GOT3 (cell line): ENCODE results near the gene DDX49.
"Not testable (repeated sequence)": the region's sequence is repeated elsewhere in the genome, so short reads cannot be mapped to it uniquely, and the experiment has no call there.

Experiments
- DNase-seq: peaks from one replicate; lab custom pipeline; 2025; ENCODE audit warnings: mixed read lengths; lab: John Stamatoyannopoulos, UW

The DDX49 gene

DNA sequence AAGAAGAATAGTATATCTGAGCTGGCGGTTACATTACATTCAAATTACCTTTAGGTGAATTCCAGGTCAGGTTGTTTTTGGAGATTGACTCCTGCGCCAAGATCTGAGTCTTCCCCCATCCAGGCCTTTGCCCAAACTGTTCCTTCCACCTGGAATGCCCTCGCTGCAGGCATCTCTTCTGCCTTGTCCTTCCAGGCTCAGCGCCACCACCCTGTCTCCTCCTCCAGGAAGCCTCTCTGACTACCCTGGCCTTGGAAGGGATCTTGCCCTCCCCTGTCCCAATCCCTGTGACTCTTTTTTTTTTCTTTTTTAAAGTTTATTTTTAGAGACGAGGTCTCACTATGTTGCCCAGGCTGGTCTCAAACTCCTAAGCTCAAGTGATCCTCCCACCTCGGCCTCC lies 23.2 kb downstream of the DDX49 start:
- no peak for DNase-seq

DNA sequence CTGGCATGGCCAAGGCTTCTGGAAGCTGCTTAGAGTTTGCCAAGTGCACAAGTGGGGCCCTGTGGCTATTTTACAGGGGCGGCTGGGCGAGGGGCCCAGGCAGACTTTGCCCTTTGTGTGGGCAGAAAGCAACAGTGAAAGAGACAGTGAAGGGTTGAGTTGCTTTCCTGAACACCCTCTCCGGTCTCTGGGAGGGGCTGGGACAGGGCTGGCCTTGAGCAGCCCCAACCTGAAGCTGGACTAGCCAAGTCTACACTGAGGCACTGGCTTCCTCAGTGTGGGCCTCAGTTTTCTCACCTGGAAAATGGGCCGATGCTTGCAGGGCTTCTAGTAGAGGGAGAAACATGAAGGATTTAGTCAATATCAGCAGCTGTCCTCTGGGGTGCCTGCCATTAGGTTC lies 23.9 kb downstream of the DDX49 start:
- DNase-seq: no peak

DNA sequence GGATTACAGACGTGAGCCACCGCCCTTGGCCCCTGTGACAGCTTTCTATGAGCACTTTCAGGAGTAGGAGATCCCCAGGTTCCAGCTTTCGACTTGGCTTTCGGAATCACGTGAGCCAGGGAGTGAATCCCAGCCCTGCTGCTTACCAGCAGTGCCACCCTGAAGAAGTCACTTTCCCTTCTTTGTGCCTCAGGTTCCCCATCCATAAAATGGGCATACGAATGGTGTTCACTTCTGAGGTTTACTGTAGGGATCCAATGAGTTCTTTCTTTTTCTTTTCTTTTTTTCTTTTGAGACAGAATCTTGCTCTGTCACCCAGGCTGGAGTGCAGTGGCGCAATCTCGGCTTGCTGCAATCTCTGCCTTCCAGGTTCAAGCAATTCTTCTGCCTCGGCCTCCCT lies 25.8 kb downstream of the DDX49 start:
- no peak for DNase-seq

DNA sequence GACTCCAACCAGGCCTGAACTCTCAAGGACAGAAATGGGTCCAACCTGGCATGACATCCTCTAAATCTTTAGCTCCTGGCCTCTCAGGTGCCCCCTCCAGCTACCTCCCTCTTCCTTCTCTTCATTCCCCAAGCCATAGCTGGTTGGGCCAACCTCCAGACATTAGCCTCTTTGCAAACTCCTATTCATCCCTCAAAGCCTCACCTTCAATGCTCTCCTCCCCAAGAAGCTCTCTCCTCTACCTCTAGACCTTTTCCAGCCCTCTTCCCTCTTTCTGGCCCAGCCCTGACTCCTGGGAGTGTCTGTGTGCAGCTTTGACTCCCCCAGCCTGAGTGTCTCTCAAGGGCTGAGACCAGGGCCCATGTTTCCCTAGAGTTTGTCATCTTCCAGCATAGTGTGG lies 26.8 kb downstream of the DDX49 start:
- no peak for DNase-seq

DNA sequence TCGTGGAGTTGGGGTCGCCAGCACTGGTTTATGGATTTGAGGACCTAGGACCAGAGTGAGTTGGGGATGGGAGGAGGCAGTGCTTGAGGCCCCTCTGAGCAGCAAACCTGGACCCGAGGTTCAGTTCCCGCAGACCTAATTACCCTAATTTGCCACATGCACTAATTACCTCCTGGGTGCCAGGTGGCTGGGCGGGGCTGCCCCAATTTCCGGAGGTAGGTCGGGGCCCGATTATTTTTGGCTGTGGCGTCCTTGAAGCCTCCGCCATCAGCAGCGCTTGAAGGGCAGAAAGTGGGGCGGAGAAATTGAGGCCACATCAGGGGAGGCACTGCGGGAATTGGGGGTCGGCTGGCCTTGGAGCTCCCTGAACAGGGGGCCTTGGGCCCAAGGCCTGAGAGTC lies 27.4 kb downstream of the DDX49 start:
- no peak for DNase-seq

DNA sequence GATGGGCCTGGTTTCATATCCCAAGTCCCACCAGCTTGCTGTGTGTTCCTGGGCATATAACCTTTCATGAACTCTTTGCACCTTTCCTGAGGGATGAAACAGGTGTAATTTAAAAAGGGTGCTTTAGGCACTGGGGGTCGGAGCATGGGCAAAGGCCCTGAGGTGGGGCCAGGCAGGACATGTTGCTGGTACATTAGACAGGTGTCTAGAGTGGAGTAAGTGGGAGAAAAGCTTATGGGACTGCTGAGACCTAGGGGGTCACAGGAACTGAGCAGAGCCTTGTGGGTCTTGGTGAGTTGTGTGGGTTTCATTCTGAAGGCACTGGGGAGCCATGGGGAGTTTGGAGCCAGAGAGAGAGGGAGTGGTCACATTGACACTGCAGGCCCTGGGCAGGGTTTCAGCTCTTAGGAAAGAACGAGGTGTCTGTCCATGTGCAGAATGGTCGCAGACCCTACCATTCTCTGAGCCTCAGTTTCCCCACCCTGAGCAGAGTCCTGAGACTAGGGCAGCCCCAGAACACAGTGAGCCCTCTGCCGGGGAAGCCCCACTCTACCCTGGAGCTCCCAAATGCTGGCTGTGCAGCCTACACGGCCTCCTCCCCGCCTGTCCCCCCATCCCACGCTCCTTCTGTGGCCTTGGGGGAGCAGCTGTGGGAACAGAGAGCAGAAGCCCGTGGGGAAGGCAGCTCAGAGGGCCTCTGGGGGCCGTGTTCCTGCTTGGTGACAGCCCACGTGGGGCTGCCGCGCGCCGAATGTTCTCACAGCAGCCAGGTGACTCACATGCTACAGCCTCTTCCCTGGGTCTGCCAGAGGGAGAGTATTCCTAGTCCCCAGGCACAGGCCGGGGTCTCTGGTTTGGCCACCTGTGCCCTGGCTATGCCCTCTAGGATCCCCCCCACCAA lies 28.8 kb downstream of the DDX49 start:
- DNase-seq: no peak

DNA sequence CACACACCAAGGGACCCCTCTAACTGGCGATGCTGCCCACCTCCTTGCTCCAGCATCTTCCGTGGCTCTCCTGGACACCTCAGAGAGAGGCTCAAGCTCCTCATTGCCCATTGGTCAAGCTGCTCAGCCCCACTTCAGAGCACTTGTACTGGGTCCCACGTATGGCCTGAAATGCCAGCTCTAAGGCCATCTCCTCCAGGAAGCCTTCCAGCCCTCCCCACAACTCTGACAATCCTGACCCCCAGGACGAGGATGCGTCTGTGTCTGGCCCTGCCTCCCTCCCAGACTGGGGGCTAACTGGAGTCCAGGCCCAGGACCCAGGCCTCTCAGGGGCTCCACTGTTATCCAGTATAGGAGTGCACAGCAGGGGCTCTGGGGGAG lies 29.5 kb downstream of the DDX49 start:
- DNase-seq: no peak

DNA sequence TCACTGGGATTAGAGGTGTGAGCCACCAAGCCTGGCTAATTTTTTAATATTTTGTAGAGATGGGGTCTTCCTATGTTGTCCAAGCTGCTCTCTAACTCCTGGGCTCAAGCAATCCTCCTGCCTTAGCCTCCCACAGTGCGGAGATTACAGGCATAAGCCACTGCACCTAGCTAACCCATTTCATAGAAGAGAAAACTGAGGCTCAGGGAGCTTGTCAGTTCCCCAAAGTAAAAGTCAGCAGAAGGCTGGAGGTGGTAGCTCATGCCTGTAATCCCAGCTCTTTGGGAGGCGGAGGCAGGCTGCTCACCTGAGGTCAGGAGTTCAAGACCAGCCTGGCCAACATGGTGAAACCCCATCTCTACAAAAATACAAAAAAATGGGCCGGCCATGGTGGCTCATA lies 30.3 kb downstream of the DDX49 start:
- no peak for DNase-seq

DNA sequence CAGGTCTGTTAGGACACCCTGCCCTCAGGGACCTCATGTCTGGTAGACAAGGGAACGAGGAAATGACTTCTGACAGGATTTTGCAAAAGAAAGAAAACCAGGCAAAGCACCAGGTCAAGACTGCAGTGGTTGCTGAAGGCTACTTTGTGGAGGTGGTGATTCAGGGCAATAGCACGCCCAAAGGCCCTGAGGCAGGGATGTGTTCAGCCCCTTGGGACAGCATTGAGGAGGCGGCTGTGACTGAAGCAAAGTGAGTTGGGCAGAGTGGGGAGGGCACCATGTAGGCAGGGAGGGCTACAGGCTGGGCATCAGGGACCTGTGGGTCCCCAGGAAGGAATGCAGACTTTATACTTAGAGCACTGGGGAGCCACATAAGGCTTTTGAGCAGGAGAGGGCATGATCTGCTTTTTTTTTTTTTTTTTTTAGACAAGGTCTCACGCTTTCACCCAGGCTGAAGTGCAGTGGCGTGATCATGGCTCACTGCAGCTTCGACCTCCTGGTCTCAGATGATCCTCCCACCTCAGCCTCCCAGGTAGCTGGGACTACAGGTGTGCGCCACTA lies 32.3 kb downstream of the DDX49 start:
- DNase-seq: no peak

DNA sequence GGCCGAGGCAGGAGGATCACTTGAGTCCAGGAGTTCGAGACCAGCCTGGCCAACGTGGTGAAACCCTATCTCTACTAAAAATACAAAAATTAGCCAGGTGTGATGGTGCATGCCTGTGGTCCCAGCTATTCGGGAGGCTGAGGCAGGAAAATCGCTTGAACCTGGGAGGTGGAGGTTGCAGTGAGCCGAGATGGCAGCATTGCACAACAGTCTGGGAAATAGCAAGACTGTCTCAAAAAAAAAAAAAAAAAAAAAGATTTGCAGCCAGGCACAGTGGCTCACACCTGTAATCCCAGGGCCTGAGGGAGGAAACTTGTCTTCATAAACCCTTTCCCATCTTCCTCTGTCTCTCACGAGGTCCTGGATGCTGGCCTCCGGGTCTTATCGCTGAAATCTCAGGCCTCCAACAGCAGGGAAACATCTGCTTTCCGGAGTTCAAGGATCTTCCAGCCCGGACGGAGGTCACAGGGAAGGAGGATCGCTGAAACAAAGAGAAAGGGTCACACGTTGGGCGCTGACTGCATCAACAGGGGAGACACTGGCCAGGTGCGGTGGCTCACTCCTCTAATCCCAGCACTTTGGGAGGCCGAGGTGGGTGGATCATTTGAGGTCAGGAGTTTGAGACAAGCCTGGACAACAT lies 33.0 kb downstream of the DDX49 start:
- not testable (repeated sequence) for DNase-seq

DNA sequence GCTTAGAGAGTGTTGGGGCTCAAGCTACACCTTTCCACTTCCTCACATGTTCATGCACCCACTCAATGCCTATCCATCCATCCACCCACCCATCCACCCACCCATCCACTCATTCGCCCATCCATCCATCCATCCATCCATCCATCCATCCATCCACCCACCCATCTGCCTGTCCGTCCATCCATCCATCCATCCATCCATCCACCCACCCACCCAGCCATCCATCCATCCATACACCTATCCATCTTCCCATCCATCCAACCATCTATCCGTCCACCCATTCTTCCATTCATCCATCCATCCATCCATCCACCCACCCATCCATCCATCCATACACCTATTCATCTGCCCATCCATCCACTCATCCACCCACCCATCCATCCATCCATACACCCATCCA lies 34.6 kb downstream of the DDX49 start:
- no peak for DNase-seq

DNA sequence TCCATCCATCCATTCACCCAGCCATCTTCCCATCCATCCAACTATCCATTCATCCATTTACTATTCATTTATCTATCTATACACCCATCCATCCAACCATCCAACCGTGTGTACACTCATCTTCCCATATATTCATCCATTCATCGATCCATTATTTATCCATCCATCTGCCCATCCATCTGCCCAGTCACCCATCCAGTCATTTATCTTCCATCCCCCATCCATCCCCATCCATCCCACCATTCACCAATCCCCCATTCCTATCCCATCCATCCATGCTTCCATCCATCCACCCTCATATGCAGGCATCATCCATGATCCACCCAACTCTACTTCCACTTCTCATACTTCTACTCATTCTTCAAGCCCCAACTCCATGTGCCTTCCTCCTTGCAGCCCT lies 35.5 kb downstream of the DDX49 start:
- no peak for DNase-seq

DNA sequence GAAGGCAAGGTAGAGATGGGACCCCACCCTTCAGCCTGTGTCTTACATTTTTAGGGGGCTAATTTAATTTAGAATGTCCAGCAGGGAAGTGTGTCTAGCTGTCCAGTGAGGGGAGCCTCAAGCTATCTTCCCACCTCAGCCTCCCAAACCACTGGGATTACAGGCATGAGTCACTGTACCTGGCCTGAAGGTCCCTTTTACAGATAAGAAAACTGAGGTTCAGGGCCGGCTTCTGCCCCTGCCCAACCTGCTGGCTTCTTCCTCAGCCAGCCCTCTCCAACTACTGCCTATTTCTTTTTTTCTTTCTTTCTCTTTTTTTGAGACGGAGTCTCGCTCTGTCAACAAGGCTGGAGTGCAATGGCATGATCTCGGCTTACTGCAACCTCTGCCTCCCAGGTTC lies 40.9 kb downstream of the DDX49 start:
- DNase-seq: no peak

DNA sequence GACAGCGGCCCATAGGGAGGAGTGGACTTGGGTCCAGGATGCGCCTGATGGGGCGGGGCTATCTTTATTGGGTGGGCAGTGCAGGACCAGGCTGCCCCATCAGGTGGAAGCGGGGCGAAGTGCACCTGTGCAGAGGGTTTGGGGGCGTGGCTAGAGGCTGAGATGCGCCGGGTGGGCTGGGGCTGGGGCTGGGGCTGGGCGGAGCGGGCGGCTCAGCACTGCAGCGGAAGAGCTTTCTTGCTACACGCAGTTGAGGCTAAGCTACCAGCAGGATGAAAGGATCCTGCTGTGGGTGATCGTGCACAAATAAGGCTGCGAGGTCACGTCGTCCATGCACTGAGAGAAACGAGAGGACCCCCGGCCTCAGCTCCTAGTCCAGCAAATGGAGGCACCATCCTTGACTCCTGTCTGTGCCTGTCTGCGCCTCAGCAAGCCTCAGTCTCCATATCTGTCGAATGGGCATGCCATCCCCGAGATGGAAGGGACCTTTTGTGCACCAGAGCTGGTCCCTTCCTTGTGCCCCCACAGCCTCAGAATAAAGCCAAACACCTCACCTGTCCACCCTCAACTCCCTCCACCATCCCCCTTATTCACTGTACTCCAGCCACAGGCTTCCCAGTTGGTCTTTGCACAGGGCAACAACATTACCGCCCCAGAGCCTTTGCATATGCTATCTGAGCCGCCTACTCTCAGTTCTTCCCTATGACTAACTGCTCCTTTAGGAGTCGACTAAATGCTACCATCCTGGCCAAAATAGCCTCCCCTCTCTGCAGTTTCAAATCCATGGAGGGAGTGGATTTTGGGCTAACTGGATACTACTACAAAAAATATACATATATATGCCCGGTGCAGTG lies 42.5 kb downstream of the DDX49 start:
- DNase-seq: no peak

DNA sequence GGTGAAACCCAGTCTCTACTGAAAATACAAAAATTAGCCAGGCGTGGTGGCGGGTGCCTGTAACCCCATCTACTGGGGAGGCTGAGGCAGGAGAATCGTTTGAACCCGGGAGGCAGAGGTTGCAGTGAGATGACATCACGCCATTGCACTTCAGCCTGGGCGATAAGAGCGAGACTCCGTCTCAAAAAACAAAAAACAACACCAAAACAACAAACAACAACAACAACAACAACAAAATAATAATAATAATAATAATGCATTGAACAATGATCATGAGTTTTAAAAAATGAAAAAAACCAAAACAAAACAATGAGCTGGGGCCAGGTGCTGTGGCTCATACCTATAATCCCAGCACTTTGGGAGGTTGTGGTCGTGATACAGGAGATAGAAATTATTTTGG lies 44.6 kb downstream of the DDX49 start:
- DNase-seq: no peak

DNA sequence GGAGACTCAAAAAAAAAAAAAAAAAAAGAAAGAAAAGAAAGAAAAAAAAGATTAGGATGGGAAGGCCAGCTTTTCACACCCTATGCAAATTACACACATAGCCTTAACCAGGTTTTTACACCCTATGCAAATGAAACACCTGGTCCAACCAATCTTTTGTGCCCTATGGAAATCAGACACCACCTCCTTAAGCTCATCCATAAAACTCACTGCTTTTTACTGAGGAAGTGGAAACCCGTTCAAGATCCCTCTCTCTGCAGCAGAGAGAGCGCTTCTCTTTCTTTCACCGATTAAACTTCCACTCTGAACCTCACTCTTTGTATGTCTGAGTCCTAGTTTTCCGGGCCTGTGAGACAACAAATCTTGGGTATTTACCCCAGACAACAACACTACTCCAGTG lies 46.8 kb downstream of the DDX49 start:
- no peak for DNase-seq

DNA sequence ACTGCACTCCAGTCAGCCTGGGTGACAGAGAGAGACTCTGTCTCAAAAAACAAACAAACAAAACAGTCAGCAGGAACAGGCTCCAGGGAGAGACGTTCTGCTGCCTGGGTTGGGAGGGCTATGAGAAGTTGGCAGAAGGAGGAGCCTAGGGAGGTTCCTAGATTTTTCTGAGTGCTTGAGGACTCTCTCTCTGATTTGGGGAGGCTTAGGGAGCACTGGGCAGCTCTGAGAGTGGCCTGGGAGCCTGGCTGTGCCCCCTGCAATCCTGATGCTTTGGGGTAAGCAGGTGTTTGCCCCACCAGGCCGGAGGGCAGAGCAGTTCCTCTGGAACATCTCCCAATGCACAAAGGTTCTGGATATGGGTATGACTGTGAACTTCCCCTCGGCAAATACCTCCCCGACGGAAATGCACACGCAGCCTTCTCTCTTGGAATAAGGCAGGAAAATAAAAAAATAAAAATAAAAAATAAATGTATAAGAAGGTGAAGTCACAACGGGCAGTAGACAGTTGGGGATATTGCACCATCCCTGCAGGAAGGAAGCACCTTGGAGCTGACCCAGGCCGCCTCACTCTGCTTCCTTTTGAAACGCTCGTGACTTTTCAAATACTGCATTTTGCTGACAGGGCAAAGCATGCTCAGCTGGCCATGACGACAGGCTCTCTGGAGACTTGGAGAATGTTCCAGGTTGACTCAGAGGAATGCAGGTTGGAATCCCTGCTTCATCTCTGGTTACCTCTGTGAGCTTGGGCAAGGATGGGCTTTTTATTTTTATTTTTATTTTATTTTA lies 48.0 kb downstream of the DDX49 start:
- no peak for DNase-seq

DNA sequence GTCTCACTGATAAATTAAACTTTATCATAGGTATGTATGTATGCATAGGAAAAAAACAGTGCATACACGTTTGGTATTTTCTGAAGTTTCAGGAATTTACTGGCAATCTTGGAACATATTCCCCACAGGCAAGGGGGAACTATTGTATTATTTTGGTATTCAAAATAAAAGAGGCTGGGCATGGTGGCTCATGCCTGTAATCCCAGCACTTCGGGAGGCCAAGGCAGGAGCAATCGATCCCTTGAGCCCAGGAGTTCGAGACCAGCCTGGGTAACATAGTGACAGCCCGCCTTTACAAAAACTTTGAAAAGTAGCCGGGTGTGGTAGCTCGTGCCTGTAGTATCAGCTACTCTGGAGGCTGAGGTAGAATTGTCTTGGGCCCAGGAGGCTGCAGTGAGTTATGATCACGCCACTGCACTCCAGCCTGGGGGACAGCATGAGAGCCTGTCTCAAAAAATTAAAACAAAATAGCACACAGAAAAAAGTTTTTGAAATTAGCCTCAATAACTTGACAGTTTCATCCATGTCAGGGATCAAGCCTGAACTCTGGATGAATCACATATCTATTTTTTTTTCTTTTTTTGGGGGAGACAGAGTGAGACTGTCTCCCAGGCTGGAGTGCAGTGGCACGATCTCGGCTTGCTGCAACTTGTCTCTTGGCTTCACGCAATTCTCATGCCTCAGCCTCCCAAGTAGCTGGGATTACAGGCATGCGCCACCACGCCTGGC lies 50.6 kb downstream of the DDX49 start:
- DNase-seq: no peak

DNA sequence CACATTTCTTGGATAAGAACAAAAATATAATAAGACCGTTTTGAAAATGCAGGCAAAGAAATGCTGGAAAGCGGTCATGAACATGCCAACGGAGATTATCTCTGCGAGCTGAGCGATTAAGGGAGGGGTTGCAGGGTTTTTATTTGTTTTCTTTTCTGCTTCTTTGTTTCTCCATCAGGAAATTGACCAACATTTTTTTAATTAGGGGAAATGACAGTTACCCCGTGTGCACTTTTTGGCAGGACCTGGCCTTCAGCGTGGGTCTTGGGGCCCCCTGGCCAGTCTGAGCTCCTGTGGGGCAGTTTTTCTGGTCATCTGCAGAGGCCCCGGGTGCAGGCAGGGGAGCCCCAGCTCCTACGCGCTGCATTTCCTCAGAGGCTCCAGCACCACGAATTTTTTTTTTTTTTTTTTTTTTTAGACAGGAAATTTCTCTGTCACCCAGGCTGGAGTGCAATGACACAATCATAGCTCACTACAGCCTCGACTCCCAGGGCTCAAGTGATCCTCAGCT lies 52.8 kb downstream of the DDX49 start:
- no peak for DNase-seq

DNA sequence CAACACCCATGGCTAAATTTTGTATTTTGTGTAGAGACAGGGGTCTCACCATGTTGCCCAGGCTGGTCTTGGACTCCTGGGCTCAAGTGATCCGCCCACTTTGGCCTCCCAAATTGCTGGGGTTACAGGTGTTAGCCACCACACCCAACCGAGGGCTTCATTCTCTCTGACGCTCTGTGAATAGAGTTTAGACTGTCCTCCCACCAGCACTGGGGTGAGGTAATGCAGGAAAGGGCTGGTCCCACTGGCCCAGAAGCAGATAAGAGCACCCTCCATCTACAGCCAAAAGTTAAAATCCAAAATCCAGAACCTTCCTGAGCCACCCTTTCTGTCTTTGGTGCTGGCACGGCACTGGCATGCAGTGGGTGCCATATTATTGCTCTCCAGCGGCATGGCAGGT lies 53.3 kb downstream of the DDX49 start:
- DNase-seq: no peak

DNA sequence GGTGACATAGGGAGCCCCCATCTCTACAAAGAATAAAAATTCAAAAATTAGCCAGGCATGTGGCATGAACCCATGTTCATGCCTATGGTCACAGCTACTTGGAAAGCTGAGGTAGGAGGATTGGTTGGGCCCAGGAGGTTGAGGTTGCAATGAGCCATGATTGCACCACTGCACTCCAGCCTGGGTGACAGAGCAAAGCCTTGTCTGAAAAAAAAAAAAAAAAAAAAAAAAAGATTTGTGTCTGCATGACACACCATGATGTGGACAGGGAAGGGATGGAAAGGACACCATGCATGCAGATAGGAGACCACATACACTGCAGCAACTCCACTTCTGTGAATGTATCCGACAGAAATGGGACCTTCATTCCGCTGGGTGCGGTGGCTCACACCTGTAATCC lies 55.5 kb downstream of the DDX49 start:
- no peak for DNase-seq
